Measurements from ENCODE around the gene TRMT6.

DNA sequence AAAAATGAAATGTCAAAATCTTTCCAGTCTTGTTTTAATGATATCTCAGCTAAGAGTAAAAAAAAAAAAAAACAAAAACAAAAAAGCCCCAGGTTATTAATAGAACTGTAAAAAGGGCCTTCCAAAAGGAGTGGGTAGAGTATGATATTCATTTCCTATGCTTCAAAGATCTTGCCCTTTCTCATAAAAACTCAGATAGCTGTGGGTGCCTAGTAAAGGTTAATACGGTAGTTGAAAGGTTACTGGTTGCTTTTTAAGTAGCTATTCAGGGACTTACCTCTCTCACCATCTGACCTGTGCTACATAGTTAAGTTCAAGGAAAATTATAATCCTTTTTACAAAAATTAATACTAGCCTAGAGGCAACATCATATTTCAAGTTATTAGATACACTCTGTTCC lies 14.9 kb downstream of the TRMT6 start:
- TF ChIP-seq, protein P1, sequence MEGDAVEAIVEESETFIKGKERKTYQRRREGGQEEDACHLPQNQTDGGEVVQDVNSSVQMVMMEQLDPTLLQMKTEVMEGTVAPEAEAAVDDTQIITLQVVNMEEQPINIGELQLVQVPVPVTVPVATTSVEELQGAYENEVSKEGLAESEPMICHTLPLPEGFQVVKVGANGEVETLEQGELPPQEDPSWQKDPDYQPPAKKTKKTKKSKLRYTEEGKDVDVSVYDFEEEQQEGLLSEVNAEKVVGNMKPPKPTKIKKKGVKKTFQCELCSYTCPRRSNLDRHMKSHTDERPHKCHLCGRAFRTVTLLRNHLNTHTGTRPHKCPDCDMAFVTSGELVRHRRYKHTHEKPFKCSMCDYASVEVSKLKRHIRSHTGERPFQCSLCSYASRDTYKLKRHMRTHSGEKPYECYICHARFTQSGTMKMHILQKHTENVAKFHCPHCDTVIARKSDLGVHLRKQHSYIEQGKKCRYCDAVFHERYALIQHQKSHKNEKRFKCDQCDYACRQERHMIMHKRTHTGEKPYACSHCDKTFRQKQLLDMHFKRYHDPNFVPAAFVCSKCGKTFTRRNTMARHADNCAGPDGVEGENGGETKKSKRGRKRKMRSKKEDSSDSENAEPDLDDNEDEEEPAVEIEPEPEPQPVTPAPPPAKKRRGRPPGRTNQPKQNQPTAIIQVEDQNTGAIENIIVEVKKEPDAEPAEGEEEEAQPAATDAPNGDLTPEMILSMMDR (IDR thresholded peaks at IDR 0.05) = no peak
- TF ChIP-seq POLR2A (IDR thresholded peaks at IDR 0.05) = no peak
